ENCODE measurements around the gene MELK. TPM values are rescaled to one million over a fixed set of nuclear protein-coding genes. Genes with fewer than 3 reads are reported as not detected.

MELK gene
- total RNA-seq, 4 donors from 2014 or later: 0.13 to 1.6 (median 0.58) TPM; not detected in 1

- no peak for ATAC-seq
- peaks cover 12% of the 10 kb centered on the region for H3K27me3 ChIP-seq
- H3K36me3 ChIP-seq: no peaks in the 10 kb centered on the region
- no peaks in the 10 kb centered on the region for H3K4me1 ChIP-seq
- no peak overlapping the region for H3K4me3 ChIP-seq
- TF ChIP-seq POLR2A (IDR thresholded peaks at IDR 0.05): no peak
- no peak for TF ChIP-seq CTCF (IDR thresholded peaks at IDR 0.05)
- no peak for TF ChIP-seq POLR2AphosphoS5 (IDR thresholded peaks at IDR 0.05)
- TF ChIP-seq EP300 (IDR thresholded peaks at IDR 0.05): no peak
- 86 to 99% methylated on average over 5 to 13 of the region's 29 CpGs for WGBS, 2 donors (ENCODE audit: low coverage in 1 of 2)
- H3K27ac ChIP-seq: no peak overlapping the region
- H3K9me3 ChIP-seq: no peaks in the 10 kb centered on the region
Measured at GRCh38 chr9:36713515-36714490, 141.1 kb downstream of the MELK start.

- no peak overlapping the region for H3K4me3 ChIP-seq
- ATAC-seq: no peak
- TF ChIP-seq EP300 (IDR thresholded peaks at IDR 0.05): no peak
- no peak for TF ChIP-seq POLR2A (IDR thresholded peaks at IDR 0.05)
- TF ChIP-seq POLR2AphosphoS5 (IDR thresholded peaks at IDR 0.05): no peak
- TF ChIP-seq CTCF (IDR thresholded peaks at IDR 0.05): no peak
- H3K9me3 ChIP-seq: no peaks in the 10 kb centered on the region
- H3K27me3 ChIP-seq: peaks cover 17% of the 10 kb centered on the region
- H3K4me1 ChIP-seq: no peaks in the 10 kb centered on the region
- WGBS, 2 donors (ENCODE audit: low coverage in 1 of 2): 35 to 72% methylated on average over 2 of the region's 2 CpGs
- no peaks in the 10 kb centered on the region for H3K36me3 ChIP-seq
- H3K27ac ChIP-seq: no peak overlapping the region
Measured at GRCh38 chr9:36716496-36716895, 143.8 kb downstream of the MELK start.

GRCh38 chr9:36717276-36717675 lies 144.6 kb downstream of the MELK start:
- 60 to 64% methylated on average over 1 to 3 of the region's 3 CpGs for WGBS, 2 donors (ENCODE audit: low coverage in 1 of 2)

GRCh38 chr9:36718612-36719011 lies 145.9 kb downstream of the MELK start:
- ATAC-seq: no peak
- Histone ChIP-seq H3K4me1 (no peaks in the 10 kb centered on the region), H3K9me3 (no peaks in the 10 kb centered on the region), H3K27me3 (peaks cover 14% of the 10 kb centered on the region), H3K36me3 (no peaks in the 10 kb centered on the region), H3K27ac (no peak overlapping the region), H3K4me3 (no peak overlapping the region)
- no peak for TF ChIP-seq EP300 (IDR thresholded peaks at IDR 0.05)
- TF ChIP-seq CTCF (IDR thresholded peaks at IDR 0.05): no peak
- no peak for TF ChIP-seq POLR2AphosphoS5 (IDR thresholded peaks at IDR 0.05)
- 17% methylated on average over 1 of the region's 1 CpG; no CpG with 5 or more reads in 1 of the 2 donors for WGBS, 2 donors (ENCODE audit: low coverage in 1 of 2)

More at GRCh38 chr9:36717276-36717675, 144.6 kb downstream of the MELK start:
- no peak overlapping the region for H3K27ac ChIP-seq
- no peaks in the 10 kb centered on the region for H3K36me3 ChIP-seq
- H3K4me3 ChIP-seq: no peak overlapping the region
- ATAC-seq: no peak
- H3K27me3 ChIP-seq: peaks cover 16% of the 10 kb centered on the region
- TF ChIP-seq POLR2A (IDR thresholded peaks at IDR 0.05) (no peak), POLR2AphosphoS5 (IDR thresholded peaks at IDR 0.05) (no peak), EP300 (IDR thresholded peaks at IDR 0.05) (no peak), CTCF (IDR thresholded peaks at IDR 0.05) (no peak)
- H3K9me3 ChIP-seq: no peaks in the 10 kb centered on the region
- no peaks in the 10 kb centered on the region for H3K4me1 ChIP-seq

GRCh38 chr9:36720043-36720442 lies 147.3 kb downstream of the MELK start:
- H3K27ac ChIP-seq: no peak overlapping the region
- H3K9me3 ChIP-seq: no peaks in the 10 kb centered on the region
- TF ChIP-seq POLR2A (IDR thresholded peaks at IDR 0.05) (no peak), CTCF (IDR thresholded peaks at IDR 0.05) (no peak), POLR2AphosphoS5 (IDR thresholded peaks at IDR 0.05) (no peak), EP300 (IDR thresholded peaks at IDR 0.05) (no peak)
- 71 to 96% methylated on average over 4 to 5 of the region's 9 CpGs for WGBS, 2 donors (ENCODE audit: low coverage in 1 of 2)
- peaks cover 5% of the 10 kb centered on the region for H3K27me3 ChIP-seq
- no peak for ATAC-seq
- no peaks in the 10 kb centered on the region for H3K36me3 ChIP-seq
- H3K4me1 ChIP-seq: no peaks in the 10 kb centered on the region
- H3K4me3 ChIP-seq: no peak overlapping the region

All from gastroesophageal sphincter (tissue), 4 donors.